ENCODE results near the gene ENPEP. TPM values are rescaled to one million over a fixed set of nuclear protein-coding genes. Genes with fewer than 3 reads are reported as not detected.

The ENPEP gene
- total RNA-seq, 6 experiments from 2014 or later = 0.03 to 0.07 (median 0.03) TPM; not detected in 3

GRCh38 chr4:110613745-110614144, 137.8 kb downstream of the ENPEP start:
- TF ChIP-seq CTCF (IDR thresholded peaks at IDR 0.05) = no peak
- Mint-ChIP-seq H3K27me3 (ENCODE audit: insufficient read depth) (peaks cover 26% of the 10 kb centered on the region; the same call in 1 of the 2 replicates), H3K27ac (no peak overlapping the region), H3K9me3 (no peaks in the 10 kb centered on the region; the same call in 1 of the 2 replicates), H3K4me3 (no peak overlapping the region), H3K36me3 (ENCODE audit: low read depth) (peaks cover 21% of the 10 kb centered on the region), H3K4me1 (ENCODE audit: low read depth) (peaks cover 26% of the 10 kb centered on the region)
- no peak for DNase-seq

- Mint-ChIP-seq H3K27me3 (ENCODE audit: insufficient read depth) (peaks cover 26% of the 10 kb centered on the region; the same call in 1 of the 2 replicates), H3K4me1 (ENCODE audit: low read depth) (peaks cover 20% of the 10 kb centered on the region), H3K9me3 (no peaks in the 10 kb centered on the region; the same call in 1 of the 2 replicates), H3K36me3 (ENCODE audit: low read depth) (peaks cover 28% of the 10 kb centered on the region), H3K27ac (no peak overlapping the region), H3K4me3 (no peak overlapping the region)
- no peak for TF ChIP-seq CTCF (IDR thresholded peaks at IDR 0.05)
- DNase-seq = no peak
These were observed 138.4 kb downstream of the ENPEP start for GRCh38 chr4:110614173-110614963.

Other genes starting within 250 kb of the ENPEP start
- gene PITX2, start 146.9 kb downstream of the ENPEP start, total RNA-seq (2021; fragmentation: NEBNext Ultra II Directional; extraction: Animal tissue kit (Norgen Biotek cat#: 25700)) = 10 to 100 TPM; 15.9 to 22.8 (median 17.9) TPM